HepG2 (cell line): ENCODE results near the gene SNX12. TPM values are rescaled to one million over a fixed set of nuclear protein-coding genes. Genes with fewer than 3 reads are reported as not detected.

ENCODE experiments used
- CBX1 ChIP-seq: IDR thresholded peaks from one replicate; pipeline ENCODE4 v1.6.1; 2016; ENCODE audit warnings: antibody characterized with exemption, low read depth
- ELF1 ChIP-seq: sonication (generic); formaldehyde crosslinking; IDR thresholded peaks from 2 replicates; pipeline ENCODE4 v1.4.0; 2020; ENCODE audit warnings: missing genetic modification reagents
- FOXA1 ChIP-seq, 2 experiments: fragments of 450-650 bp in 1 of 2; sonication (generic) in 1 of 2; formaldehyde crosslinking in 1 of 2; IDR thresholded peaks; 2 replicates each; pipeline versions ENCODE4 v1.4.0 to v1.6.1; 2016 to 2020; ENCODE audit warnings: missing genetic modification reagents in 1 of 2
- HNRNPK ChIP-seq: fragments of 200-400 bp; formaldehyde crosslinking; IDR thresholded peaks from 2 replicates; pipeline ENCODE4 v1.6.1; 2018; ENCODE audit warnings: low read length, low read depth, moderate library complexity, mild to moderate bottlenecking; ENCODE audit not compliant: poor library complexity, severe bottlenecking
- KAT7 ChIP-seq: IDR thresholded peaks from 2 replicates; pipeline ENCODE4 v1.6.1; 2018; ENCODE audit warnings: borderline replicate concordance, missing compliant biosample characterization
- MAF1 ChIP-seq: sonication (generic); formaldehyde crosslinking; IDR thresholded peaks from 2 replicates; pipeline ENCODE4 v1.5.0; 2020; ENCODE audit warnings: missing genetic modification reagents, borderline replicate concordance
- NFIC ChIP-seq: IDR thresholded peaks from 2 replicates; pipeline ENCODE4 v1.6.1; 2012; ENCODE audit warnings: mild to moderate bottlenecking, low read length, inconsistent platforms
- SMARCE1 ChIP-seq: fragments of 450-650 bp; IDR thresholded peaks from 2 replicates; pipeline ENCODE4 v1.6.1; 2017; ENCODE audit warnings: borderline replicate concordance
- TARDBP ChIP-seq: sonication (generic); formaldehyde crosslinking; IDR thresholded peaks from 2 replicates; pipeline ENCODE4 v1.8.0; 2022; ENCODE audit warnings: mild to moderate bottlenecking, missing genetic modification reagents
- THAP11 ChIP-seq: IDR thresholded peaks from 2 replicates; pipeline ENCODE4 v1.6.1; 2016; ENCODE audit warnings: missing biosample characterization, missing genetic modification reagents
- TOE1 ChIP-seq: sonication (generic); formaldehyde crosslinking; IDR thresholded peaks from 2 replicates; pipeline ENCODE4 v1.4.0; 2020; ENCODE audit warnings: mild to moderate bottlenecking, missing genetic modification reagents
- YY1 ChIP-seq: IDR thresholded peaks from 2 replicates; pipeline ENCODE4 v1.6.1; 2011; ENCODE audit warnings: low read length, low read depth, moderate library complexity, mild to moderate bottlenecking; ENCODE audit not compliant: insufficient read depth, insufficient replicate concordance
- ZBTB20 ChIP-seq: sonication (generic); formaldehyde crosslinking; IDR thresholded peaks from 2 replicates; pipeline ENCODE4 v1.8.1; 2023; ENCODE audit warnings: missing genetic modification reagents, low read depth, mild to moderate bottlenecking, borderline replicate concordance
- ZNF101 ChIP-seq: sonication (generic); formaldehyde crosslinking; IDR thresholded peaks from 2 replicates; pipeline ENCODE4 v1.4.0; 2020; ENCODE audit warnings: mild to moderate bottlenecking, low read depth, missing genetic modification reagents, borderline replicate concordance
- ZNF136 ChIP-seq: sonication (generic); formaldehyde crosslinking; IDR thresholded peaks from 2 replicates; pipeline ENCODE4 v1.8.1; 2022; ENCODE audit warnings: low read depth, mild to moderate bottlenecking, moderate library complexity, missing genetic modification reagents
- ZNF143 ChIP-seq: sonication (generic); formaldehyde crosslinking; IDR thresholded peaks from 2 replicates; pipeline ENCODE4 v1.4.0; 2020; ENCODE audit warnings: missing genetic modification reagents
- ZNF235 ChIP-seq: sonication (generic); formaldehyde crosslinking; IDR thresholded peaks from 2 replicates; pipeline ENCODE4 v1.8.1; 2023; ENCODE audit warnings: mild to moderate bottlenecking, missing genetic modification reagents, borderline replicate concordance
- ZNF337 ChIP-seq: sonication (generic); formaldehyde crosslinking; IDR thresholded peaks from 2 replicates; pipeline ENCODE4 v1.5.1; 2020; ENCODE audit warnings: missing genetic modification reagents, low read depth, mild to moderate bottlenecking, borderline replicate concordance
- ZNF343 ChIP-seq: sonication (generic); formaldehyde crosslinking; IDR thresholded peaks from 2 replicates; pipeline ENCODE4 v1.4.0; 2020; ENCODE audit warnings: mild to moderate bottlenecking, missing genetic modification reagents
- ZNF414 ChIP-seq: sonication (generic); formaldehyde crosslinking; IDR thresholded peaks from 2 replicates; pipeline ENCODE4 v1.5.0; 2020; ENCODE audit warnings: missing genetic modification reagents
- ZNF749 ChIP-seq: sonication (generic); formaldehyde crosslinking; IDR thresholded peaks from 2 replicates; pipeline ENCODE4 v1.8.0; 2022; ENCODE audit warnings: mild to moderate bottlenecking, missing genetic modification reagents, moderate library complexity, borderline replicate concordance
- ZNF891 ChIP-seq: sonication (generic); formaldehyde crosslinking; IDR thresholded peaks from 2 replicates; pipeline ENCODE4 v1.5.0; 2020; ENCODE audit warnings: mild to moderate bottlenecking, missing genetic modification reagents
- ZSCAN20 ChIP-seq: sonication (generic); formaldehyde crosslinking; IDR thresholded peaks from 2 replicates; pipeline ENCODE4 v1.4.0; 2020; ENCODE audit warnings: missing genetic modification reagents, mild to moderate bottlenecking, borderline replicate concordance
- polyA plus RNA-seq, 8 experiments: library from polyadenylated mRNA; depleted of rRNA in 3 of 8; stranded (reverse) in 7 of 8; unstranded in 1 of 8; fragments of >200 nt; fragmentation: Illumina TruSeq in 4 of 8; extraction: Trizol in 4 of 8; gene quantifications; 2 replicates each; pipeline versions ENCODE4 v1.2.1 to v1.2.3, GENCODE V29; 2011 to 2016; ENCODE audit warnings: low read depth in 4 of 8, missing spikeins in 1 of 8, mixed read lengths in 1 of 8; ENCODE audit not compliant: insufficient read depth in 1 of 8
- total RNA-seq, 5 experiments: library from RNA; depleted of rRNA; stranded (reverse); fragments of >200 nt; fragmentation: Illumina TruSeq; extraction: Trizol; gene quantifications; 2 replicates each; pipeline ENCODE4 v1.2.3, GENCODE V29; 2016; ENCODE audit warnings: low read depth in 1 of 5
- TF ChIP-seq, protein P1 (sequence below): sonication (generic); formaldehyde crosslinking; IDR thresholded peaks from 2 replicates; pipeline ENCODE4 v1.8.1; 2023; ENCODE audit warnings: mild to moderate bottlenecking, missing genetic modification reagents
- TF ChIP-seq, protein P2 (sequence below): sonication (generic); formaldehyde crosslinking; IDR thresholded peaks from 2 replicates; pipeline ENCODE4 v1.5.1; 2020; ENCODE audit warnings: missing genetic modification reagents, mild to moderate bottlenecking, borderline replicate concordance

The SNX12 gene
- total and polyA plus RNA-seq, 2 of the 13 experiments (the other 11 are each of a cell fraction or from before 2014, with no cell fraction given), result 30.3 to 42.2 TPM

- TF ChIP-seq MAF1 (CRISPR knock-in tag) (no peak), KAT7 (CRISPR knock-in tag) (no peak), ZNF337 (0 out of 2 replicates have a peak, but pooled peaks have one; percentile 23), ZNF235 (CRISPR knock-in tag) (no peak), THAP11 (CRISPR knock-in tag) (peak; percentile 92), TARDBP (CRISPR knock-in tag) (peak; percentile 30; the same call in 1 of the 2 replicates), ZNF101 (CRISPR knock-in tag) (no peak), ELF1 (CRISPR knock-in tag) (peak; percentile 70), ZNF143 (CRISPR knock-in tag) (peak; percentile 64; the same call in 1 of the 2 replicates), CBX1 (peak; percentile 47), ZNF749 (CRISPR knock-in tag) (0 out of 2 replicates have a peak, but pooled peaks have one; percentile 50), FOXA1 (IDR thresholded peaks at IDR 0.05) (no peak), FOXA1 (CRISPR knock-in tag; IDR thresholded peaks at IDR 0.05) (peak; percentile 61; the same call in 1 of the 2 replicates), YY1 (peak; percentile 74), ZSCAN20 (CRISPR knock-in tag) (no peak), TOE1 (CRISPR knock-in tag) (no peak), ZNF136 (CRISPR knock-in tag) (0 out of 2 replicates have a peak, but pooled peaks have one; percentile 35), ZNF414 (CRISPR knock-in tag) (peak; percentile 64; the same call in 1 of the 2 replicates), NFIC (no peak), SMARCE1 (no peak), HNRNPK (peak; percentile 88), ZNF343 (CRISPR knock-in tag) (no peak), ZNF891 (no peak), ZBTB20 (no peak)
- TF ChIP-seq, protein P1, sequence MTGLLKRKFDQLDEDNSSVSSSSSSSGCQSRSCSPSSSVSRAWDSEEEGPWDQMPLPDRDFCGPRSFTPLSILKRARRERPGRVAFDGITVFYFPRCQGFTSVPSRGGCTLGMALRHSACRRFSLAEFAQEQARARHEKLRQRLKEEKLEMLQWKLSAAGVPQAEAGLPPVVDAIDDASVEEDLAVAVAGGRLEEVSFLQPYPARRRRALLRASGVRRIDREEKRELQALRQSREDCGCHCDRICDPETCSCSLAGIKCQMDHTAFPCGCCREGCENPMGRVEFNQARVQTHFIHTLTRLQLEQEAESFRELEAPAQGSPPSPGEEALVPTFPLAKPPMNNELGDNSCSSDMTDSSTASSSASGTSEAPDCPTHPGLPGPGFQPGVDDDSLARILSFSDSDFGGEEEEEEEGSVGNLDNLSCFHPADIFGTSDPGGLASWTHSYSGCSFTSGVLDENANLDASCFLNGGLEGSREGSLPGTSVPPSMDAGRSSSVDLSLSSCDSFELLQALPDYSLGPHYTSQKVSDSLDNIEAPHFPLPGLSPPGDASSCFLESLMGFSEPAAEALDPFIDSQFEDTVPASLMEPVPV (CRISPR knock-in tag), result no peak
- TF ChIP-seq, protein P2, sequence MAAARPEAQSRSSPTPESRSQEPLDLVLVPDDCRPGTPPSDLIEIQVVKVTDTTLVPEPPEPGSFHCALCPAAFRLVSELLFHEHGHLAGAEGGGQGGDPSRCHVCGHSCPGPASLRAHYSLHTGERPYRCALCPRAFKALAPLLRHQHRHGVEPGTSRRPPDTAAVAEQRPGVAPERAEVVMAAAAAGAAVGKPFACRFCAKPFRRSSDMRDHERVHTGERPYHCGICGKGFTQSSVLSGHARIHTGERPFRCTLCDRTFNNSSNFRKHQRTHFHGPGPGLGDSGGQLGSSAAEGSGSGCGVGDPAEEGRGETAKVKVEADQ (CRISPR knock-in tag), result 0 out of 2 replicates have a peak, but pooled peaks have one; percentile 40
Observed at GRCh38 chrX:71068044-71068918, at the start of gene SNX12 (continued).
